ENCODE data around the gene ASRGL1. TPM values are rescaled to one million over a fixed set of nuclear protein-coding genes. Genes with fewer than 3 reads are reported as not detected.

The ASRGL1 gene
- total RNA-seq, 2 experiments from 2014 or later, result 9.2 to 10.2 TPM

- BruUV-seq (replicated peaks), result no TSS peak
- intact Hi-C loops (cut with micrococcal nuclease; ENCODE audit: unreplicated experiment), result no loop called here
- H3K79me2 ChIP-seq (ENCODE audit: insufficient read depth, low read depth, low read length), result no peaks in the 10 kb centered on the region
- H3K9me2 ChIP-seq (ENCODE audit: insufficient read depth, low read length), result no peaks in the 10 kb centered on the region
- H3K36me3 ChIP-seq (ENCODE audit: insufficient read depth, low read length), result no peaks in the 10 kb centered on the region
- no peak overlapping the region for H3K4me2 ChIP-seq (ENCODE audit: low read length)
- no peaks in the 10 kb centered on the region for H3K4me1 ChIP-seq (ENCODE audit: insufficient read depth, low read length, poor library complexity, severe bottlenecking)
- ChIA-PET POLR2A (no interaction called here), CTCF (ENCODE audit: unreplicated experiment) (no interaction called here)
- TF ChIP-seq CTCF (conservative IDR thresholded peaks at IDR 0.05; ENCODE audit: low read length) (no peak), EZH2phosphoT487 (IDR thresholded peaks at IDR 0.05; ENCODE audit: borderline replicate concordance, low read depth, low read length) (no peak)
- H3K27ac ChIP-seq (ENCODE audit: low read depth, low read length, poor library complexity, severe bottlenecking), result no peak overlapping the region
- DNase-seq (ENCODE audit: low spot score), result no peak
- no peaks in the 10 kb centered on the region for H4K20me1 ChIP-seq (ENCODE audit: insufficient read depth, low read length)
- H3K9me3 ChIP-seq (ENCODE audit: low read length), result no peaks in the 10 kb centered on the region
- H3K4me3 ChIP-seq (ENCODE audit: low read depth, low read length, poor library complexity, severe bottlenecking), result no peak overlapping the region
- H2AFZ ChIP-seq (ENCODE audit: low read length), result no peak overlapping the region
These were observed 84.7 kb downstream of the ASRGL1 start for GRCh38 chr11:62421996-62422395.

GRCh38 chr11:62423012-62423411 lies 85.8 kb downstream of the ASRGL1 start:
- BruUV-seq (replicated peaks), result no TSS peak
- no peaks in the 10 kb centered on the region for H3K9me3 ChIP-seq (ENCODE audit: low read length)
- H4K20me1 ChIP-seq (ENCODE audit: insufficient read depth, low read length), result no peaks in the 10 kb centered on the region
- ChIA-PET CTCF (ENCODE audit: unreplicated experiment) (interaction anchor here (1.2 to 1.3 kb wide), 2 partner anchors 36 to 120 kb away, joined by 3 read pairs; no protein-coding TSS in a partner anchor), POLR2A (no interaction called here)
- H3K4me3 ChIP-seq (ENCODE audit: low read depth, low read length, poor library complexity, severe bottlenecking), result no peak overlapping the region
- intact Hi-C loops (cut with micrococcal nuclease; ENCODE audit: unreplicated experiment), result no loop called here
- no peak overlapping the region for H3K27ac ChIP-seq (ENCODE audit: low read depth, low read length, poor library complexity, severe bottlenecking)
- no peak for TF ChIP-seq EZH2phosphoT487 (IDR thresholded peaks at IDR 0.05; ENCODE audit: borderline replicate concordance, low read depth, low read length)
- no peak for TF ChIP-seq CTCF (conservative IDR thresholded peaks at IDR 0.05; ENCODE audit: low read length)
- no peaks in the 10 kb centered on the region for H3K9me2 ChIP-seq (ENCODE audit: insufficient read depth, low read length)
- no peaks in the 10 kb centered on the region for H3K36me3 ChIP-seq (ENCODE audit: insufficient read depth, low read length)
- H3K4me1 ChIP-seq (ENCODE audit: insufficient read depth, low read length, poor library complexity, severe bottlenecking), result no peaks in the 10 kb centered on the region
- H3K79me2 ChIP-seq (ENCODE audit: insufficient read depth, low read depth, low read length), result no peaks in the 10 kb centered on the region
- no peak overlapping the region for H3K4me2 ChIP-seq (ENCODE audit: low read length)
- no peak for DNase-seq (ENCODE audit: low spot score)
- no peak overlapping the region for H2AFZ ChIP-seq (ENCODE audit: low read length)

- no peaks in the 10 kb centered on the region for H3K9me3 ChIP-seq (ENCODE audit: low read length)
- no peaks in the 10 kb centered on the region for H3K36me3 ChIP-seq (ENCODE audit: insufficient read depth, low read length)
- POLR2A ChIA-PET, result no interaction called here
- TF ChIP-seq CTCF (conservative IDR thresholded peaks at IDR 0.05; ENCODE audit: low read length) (no peak), EZH2phosphoT487 (IDR thresholded peaks at IDR 0.05; ENCODE audit: borderline replicate concordance, low read depth, low read length) (no peak)
- no peaks in the 10 kb centered on the region for H3K9me2 ChIP-seq (ENCODE audit: insufficient read depth, low read length)
- no peak overlapping the region for H3K27ac ChIP-seq (ENCODE audit: low read depth, low read length, poor library complexity, severe bottlenecking)
- H3K4me3 ChIP-seq (ENCODE audit: low read depth, low read length, poor library complexity, severe bottlenecking), result no peak overlapping the region
- no peaks in the 10 kb centered on the region for H3K79me2 ChIP-seq (ENCODE audit: insufficient read depth, low read depth, low read length)
- intact Hi-C loops (cut with micrococcal nuclease; ENCODE audit: unreplicated experiment), result no loop called here
- DNase-seq (ENCODE audit: low spot score), result no peak
- no peaks in the 10 kb centered on the region for H3K4me1 ChIP-seq (ENCODE audit: insufficient read depth, low read length, poor library complexity, severe bottlenecking)
- no TSS peak for BruUV-seq (replicated peaks)
- H4K20me1 ChIP-seq (ENCODE audit: insufficient read depth, low read length), result no peaks in the 10 kb centered on the region
- CTCF ChIA-PET (ENCODE audit: unreplicated experiment), result no interaction called here
- no peak overlapping the region for H2AFZ ChIP-seq (ENCODE audit: low read length)
- no peak overlapping the region for H3K4me2 ChIP-seq (ENCODE audit: low read length)
These were observed 90.5 kb downstream of the ASRGL1 start for GRCh38 chr11:62427630-62428233.

Data from OCI-LY7 (cell line).